Left cardiac atrium (tissue), 4 donors: ENCODE data around the gene BRPF1. TPM values are rescaled to one million over a fixed set of nuclear protein-coding genes. Genes with fewer than 3 reads are reported as not detected.

Source experiments
- ATAC-seq, 2 donors: fragments of 200-7000 bp; cut with Tn5 transposase; one replicate each; pipeline ENCODE4 v1.9.1; 2020; ENCODE audit warnings: mild to moderate bottlenecking in 2 of 2, moderate library complexity in 2 of 2
- DNase-seq: peaks from one replicate; pipeline ENCODE4 v3.0.0-alpha.2; 2020
- intact Hi-C, 2 donors: fragments of 100-400 bp; cut with DNase I; formaldehyde crosslinking; loops; one replicate each; pipeline versions ENCODE4 v1.14.1 to v1.15.1; 2022 to 2023
- long read RNA-seq: library from polyadenylated mRNA; unstranded; transcript quantifications from one replicate; pipeline ENCODE4 v2.0.0, GENCODE V29; 2021
- total RNA-seq, 2 donors: library from RNA; stranded (reverse); fragmentation: NEBNext Ultra II Directional; extraction: Animal tissue kit (Norgen Biotek cat#: 25700); gene quantifications; one replicate each; pipeline ENCODE4 v1.2.1, GENCODE V29; 2021
- donor health status: DM: no; HTN: yes; CAD: no.
- donor health status: DM: no; HTN: yes; CAD: no; lungs with severe emphysema.
- donor health status: DM: yes; HTN: yes; CAD: no.
- donor health status: Dilated cardiomyopathy.

The BRPF1 gene, protein sequence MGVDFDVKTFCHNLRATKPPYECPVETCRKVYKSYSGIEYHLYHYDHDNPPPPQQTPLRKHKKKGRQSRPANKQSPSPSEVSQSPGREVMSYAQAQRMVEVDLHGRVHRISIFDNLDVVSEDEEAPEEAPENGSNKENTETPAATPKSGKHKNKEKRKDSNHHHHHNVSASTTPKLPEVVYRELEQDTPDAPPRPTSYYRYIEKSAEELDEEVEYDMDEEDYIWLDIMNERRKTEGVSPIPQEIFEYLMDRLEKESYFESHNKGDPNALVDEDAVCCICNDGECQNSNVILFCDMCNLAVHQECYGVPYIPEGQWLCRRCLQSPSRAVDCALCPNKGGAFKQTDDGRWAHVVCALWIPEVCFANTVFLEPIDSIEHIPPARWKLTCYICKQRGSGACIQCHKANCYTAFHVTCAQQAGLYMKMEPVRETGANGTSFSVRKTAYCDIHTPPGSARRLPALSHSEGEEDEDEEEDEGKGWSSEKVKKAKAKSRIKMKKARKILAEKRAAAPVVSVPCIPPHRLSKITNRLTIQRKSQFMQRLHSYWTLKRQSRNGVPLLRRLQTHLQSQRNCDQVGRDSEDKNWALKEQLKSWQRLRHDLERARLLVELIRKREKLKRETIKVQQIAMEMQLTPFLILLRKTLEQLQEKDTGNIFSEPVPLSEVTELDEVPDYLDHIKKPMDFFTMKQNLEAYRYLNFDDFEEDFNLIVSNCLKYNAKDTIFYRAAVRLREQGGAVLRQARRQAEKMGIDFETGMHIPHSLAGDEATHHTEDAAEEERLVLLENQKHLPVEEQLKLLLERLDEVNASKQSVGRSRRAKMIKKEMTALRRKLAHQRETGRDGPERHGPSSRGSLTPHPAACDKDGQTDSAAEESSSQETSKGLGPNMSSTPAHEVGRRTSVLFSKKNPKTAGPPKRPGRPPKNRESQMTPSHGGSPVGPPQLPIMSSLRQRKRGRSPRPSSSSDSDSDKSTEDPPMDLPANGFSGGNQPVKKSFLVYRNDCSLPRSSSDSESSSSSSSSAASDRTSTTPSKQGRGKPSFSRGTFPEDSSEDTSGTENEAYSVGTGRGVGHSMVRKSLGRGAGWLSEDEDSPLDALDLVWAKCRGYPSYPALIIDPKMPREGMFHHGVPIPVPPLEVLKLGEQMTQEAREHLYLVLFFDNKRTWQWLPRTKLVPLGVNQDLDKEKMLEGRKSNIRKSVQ (N-terminal part only)
- 10 to 100 TPM; 10.2 to 14.6 TPM for total RNA-seq
- long read RNA-seq, full-length matches to known transcripts, result 4 of 14 reads
- long read RNA-seq, partial matches to known transcripts, result 5 of 14 reads
- long read RNA-seq, other reads (novel, unspliced or antisense), result 5 of 14 reads

DNA sequence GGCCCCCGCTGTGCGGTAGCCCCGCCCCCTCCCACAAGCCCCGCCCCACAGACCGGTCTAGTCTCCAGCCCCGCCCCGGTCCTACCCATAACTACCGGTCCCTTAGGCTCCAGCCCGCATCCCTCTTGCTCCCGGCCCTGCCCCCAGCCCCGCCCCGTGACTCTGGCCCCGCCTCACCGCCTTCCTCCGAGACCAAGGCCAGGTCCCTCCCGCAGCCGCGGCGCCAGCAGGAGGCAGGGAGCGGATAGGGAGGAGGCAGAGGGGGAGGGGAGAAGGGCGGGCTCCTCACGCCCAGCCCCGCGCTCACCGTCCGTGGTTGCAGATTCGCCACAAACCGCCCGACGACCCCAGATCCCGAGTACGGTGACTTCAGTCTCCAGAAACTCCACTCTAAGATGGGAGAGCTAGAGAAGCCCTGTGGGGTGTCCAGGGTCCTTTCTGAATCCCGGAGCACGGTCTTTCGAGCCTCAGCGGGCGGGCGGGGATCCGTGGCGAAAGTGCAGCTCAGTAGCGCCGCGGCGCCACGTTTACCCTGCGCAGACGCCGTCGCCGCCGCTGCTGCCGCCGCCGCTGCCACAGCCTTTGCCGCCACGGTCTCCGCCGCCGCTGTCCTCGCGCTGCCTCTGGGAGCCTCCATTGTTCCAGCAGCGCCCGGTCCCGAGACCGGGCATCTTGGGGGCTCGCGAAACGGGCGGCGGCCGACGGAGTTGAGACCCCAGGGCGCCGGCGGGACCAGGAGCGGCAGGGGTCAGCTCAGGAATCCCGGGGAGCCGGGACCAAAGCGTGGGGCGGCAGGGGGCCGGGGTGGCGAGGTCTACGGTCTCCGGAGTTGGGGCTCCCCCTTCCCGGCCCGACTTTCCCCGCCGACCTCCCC is at the start of gene BRPF1:
Gene BRPF1 (plus strand): TSS at position 530 of the 874 bp plus-strand sequence. CDS start 2,406 bp downstream, outside the sequence.
- intact Hi-C loops, result loop anchor here (2.0 to 10.0 kb wide), 3 partner anchors 17 to 227 kb away; partner anchors contain the start of gene OGG1 (in 1 of the 2)
- ATAC-seq (peak; percentile 98 to 99), DNase-seq (peak; percentile 100)

DNA sequence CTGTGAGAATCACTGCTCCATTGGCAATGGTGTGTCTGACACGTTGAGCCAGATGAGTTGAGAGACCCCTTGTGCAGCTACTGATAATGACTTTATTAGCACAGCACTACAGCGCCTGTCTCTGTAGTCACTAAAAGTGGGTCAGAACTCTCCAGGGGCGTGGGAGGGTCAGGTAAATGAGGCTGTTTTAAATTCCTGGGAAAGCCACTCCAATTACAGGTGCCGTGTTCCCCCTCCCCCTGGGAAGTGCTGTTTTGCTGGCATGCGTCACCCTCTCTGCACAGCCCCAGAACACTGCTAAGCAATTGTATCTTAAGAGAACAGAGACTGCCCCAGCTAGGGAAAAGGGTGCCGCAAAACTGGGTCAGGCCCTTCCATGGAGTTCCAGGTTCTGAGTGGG is 49.4 kb upstream of the BRPF1 start:
- no peak for ATAC-seq

DNA sequence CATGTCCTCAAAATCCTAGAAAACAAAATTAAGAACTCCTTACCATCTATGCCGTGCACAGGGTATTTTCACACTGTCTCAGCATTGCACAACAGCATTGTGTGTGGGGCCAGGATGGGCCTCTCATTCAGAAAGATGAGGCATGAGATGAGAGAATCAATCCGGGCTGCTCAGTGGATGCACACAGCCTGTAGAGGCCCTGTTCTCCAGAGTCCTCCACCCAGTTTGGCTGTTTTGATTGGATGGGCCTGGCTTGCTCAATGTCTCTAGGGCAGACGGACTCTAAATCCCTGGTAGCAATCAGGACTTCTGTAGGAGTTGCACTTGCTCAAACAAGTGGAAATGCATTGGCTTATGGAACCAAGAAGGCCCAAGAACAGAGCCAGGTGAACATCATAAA is 48.1 kb upstream of the BRPF1 start:
- ATAC-seq, result no peak
- intact Hi-C loops, result no loop called here
- no peak for DNase-seq

More for the DNA sequence above, 49.4 kb upstream of the BRPF1 start:
- intact Hi-C loops, result no loop called here
- DNase-seq, result no peak

DNA sequence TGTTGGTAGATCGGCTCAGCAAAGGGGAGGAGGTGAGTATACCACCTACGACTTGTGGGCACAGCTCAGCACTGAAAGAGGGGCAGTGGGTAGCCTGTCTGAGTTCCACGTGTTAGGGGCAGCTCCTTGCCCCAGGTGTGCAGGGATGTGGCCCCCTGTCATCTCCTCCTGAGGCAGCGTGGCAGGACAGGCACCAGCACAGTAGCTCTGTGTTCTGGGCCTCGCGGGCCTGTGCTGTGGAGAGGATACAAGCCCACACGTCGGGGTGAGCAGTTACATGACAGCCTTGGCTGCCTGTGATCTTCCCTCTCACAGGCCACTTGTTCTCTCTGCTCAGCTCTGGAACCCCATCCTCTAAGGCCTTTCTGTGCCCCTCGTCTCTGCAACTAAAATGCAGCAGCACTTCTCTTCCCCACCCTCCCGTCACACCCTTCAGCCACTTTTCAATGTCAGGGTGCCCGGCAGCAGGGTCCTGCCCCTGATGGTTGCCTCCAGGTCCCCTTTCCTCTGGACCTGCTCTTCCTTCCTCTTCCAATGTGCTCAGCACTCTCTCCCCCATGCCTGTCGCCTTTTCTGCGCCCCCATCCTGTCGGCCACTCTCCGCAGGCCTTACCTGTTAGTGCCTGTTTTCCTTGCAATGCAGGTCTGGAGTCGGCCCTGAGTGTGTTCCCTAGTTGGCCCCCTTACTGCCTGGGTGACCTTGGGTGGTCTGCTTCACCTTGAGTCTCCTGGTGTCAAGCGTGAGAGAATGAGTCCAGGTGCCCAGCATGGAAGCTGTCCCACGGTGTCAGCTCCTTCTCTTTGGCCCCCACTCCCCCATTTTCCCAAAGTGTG is 46.1 kb upstream of the BRPF1 start:
- DNase-seq (no peak), ATAC-seq (no peak)
- intact Hi-C loops, result no loop called here

DNA sequence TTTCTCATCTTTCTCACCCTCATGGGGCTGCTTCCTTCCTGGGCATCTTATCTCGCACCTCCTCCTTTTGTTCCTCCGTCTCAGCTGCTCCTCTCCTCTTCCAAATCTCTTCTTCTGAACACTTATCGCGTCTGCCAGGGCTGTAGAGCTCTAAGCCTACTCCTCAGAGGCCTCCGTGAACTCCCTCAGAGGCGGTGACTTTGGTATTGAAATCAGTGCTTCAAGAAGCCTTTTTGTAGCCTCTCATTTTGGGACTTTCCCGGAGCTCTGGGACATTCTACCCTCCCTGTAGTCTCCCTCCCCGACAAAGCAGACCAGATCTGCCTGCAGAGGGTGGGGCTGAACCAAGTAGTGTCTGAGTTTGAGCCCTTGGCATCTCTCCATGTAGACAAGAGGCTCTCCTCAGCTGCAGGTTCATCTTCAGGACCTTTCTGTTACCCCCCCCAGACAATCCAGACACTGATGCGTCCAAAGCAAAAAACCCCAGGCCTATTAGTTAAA is 45.4 kb upstream of the BRPF1 start:
- intact Hi-C loops, result no loop called here
- DNase-seq (no peak), ATAC-seq (no peak)

DNA sequence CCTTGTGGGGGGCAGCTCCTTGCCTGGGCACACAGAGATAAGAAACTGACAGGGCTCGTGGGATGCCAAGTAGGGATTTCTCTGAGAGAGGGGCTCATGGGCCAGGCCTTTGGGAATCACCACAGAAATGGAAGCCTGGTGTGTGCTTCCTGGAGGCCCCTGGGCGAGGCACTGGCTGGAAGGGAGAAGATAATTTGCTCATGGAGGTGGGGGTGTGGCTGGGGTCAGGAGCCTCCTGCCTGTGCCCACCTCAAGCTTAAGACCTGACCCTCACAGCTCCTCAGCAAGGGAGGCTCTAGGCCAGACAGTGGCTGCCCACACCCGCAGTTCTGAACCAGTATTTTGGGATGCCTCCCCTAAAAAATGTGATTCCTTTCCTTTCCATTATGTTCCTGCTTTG is 44.8 kb upstream of the BRPF1 start:
- no peak for ATAC-seq
- intact Hi-C loops, result no loop called here

DNA sequence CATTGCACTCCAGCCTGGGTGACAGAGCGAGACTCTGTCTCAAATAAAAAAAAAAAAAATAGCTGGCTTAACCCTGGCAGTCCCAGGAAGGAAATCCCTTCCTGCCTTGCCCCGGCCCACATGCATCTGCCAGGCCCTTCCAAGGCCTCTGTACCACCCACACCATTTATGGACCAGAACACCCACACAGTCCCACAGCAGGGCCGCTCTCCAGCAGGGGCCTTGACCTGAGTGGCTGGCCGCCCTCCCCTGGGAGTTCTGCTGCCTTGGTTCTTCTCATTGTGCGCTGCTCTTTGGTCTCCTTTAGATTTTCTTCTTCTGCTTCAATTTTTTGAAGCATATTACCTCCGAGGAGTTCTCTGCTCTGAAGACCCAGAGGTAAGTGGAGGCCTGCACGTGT is 44.0 kb upstream of the BRPF1 start:
- no peak for ATAC-seq
- no peak for DNase-seq
- intact Hi-C loops, result no loop called here

More for the DNA sequence above, 44.8 kb upstream of the BRPF1 start:
- no peak for DNase-seq

DNA sequence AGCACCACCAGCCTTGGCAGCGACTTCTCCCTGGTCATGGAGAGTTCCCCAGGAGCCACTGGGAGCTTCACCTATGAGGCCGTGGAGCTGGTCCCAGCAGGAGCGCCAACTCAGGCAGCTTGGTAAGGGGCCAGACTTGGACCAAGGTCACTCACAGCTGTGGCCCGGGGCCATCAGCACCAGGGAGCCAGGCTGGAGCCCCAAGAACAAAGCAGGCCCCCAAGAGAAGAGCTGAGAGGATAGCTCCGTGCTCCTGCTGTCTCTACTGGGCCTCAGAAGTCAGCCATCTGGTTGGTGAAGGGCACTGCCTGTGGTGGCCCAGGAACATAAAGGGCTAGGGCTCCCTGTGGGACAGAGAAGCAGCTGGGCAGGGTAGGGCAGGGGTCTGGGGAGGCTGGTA is 42.6 kb upstream of the BRPF1 start:
- DNase-seq (no peak), ATAC-seq (no peak)
- intact Hi-C loops, result no loop called here

DNA sequence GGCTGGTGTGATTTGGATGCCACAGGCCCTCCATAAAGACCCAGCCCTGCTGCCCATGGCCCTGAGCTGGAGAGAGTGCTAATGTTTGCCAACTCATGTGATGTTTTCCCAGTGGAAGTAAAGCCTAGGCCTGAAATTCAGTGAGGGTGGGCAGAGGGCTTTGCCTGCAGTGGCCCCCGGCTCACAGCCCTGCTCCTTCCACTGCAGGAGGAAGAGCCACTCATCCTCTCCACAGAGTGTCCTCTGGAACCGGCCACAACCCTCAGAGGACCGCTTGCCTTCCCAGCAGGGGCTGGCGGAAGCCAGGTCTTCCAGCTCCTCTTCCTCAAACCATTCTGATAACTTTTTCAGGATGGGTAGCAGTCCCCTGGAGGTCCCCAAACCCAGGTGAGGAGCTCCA is 41.8 kb upstream of the BRPF1 start:
- intact Hi-C loops, result no loop called here
- no peak for ATAC-seq
- no peak for DNase-seq

DNA sequence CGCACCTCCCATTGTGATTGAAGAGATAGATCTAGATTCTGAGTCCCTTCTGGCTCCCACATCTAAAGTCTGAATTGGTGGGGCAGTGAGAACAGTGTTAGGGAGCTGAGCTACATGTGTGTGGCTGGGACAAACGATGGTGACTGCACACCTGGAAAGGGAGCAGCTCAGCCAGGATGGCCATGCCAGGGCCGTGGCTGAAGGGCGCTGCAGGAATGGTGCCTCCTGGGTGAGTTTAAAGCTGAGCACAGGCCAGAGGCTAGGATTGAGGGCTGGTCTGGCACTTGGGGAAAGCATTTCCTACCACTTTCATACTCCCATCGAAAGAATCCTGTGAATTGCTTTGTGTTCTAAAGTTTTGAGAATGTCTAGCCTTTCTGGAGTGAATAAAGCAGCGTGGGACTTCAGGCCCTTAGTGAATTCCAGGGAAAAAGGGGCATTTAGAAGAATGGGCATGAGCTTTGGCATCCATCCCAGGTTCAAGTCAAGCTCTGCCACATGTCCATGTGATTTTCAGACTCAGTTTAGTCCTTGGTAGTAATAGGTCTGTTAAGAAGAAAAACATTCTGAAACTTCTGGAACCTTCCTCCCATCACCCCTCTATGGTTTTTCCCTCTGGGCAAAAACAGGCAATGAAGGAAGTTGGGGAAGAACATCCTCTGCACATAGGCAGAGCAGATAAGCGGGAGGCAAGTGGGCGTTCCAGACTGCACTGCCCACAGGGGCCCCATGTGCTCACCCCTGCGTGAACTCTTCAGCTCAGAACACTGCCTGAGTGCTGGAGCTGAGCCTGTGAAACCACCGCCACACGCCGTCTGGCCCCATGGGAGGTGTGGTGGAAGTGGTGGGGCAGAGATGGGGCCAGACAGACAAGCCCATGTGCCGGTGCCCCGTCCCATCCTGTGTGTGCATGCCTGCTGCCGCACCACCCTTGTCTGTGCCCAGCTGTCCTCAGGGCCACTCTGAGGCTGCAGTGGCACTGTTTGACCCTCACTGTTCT is 40.8 kb upstream of the BRPF1 start:
- intact Hi-C loops, result no loop called here
- DNase-seq, result peak; percentile 51

DNA sequence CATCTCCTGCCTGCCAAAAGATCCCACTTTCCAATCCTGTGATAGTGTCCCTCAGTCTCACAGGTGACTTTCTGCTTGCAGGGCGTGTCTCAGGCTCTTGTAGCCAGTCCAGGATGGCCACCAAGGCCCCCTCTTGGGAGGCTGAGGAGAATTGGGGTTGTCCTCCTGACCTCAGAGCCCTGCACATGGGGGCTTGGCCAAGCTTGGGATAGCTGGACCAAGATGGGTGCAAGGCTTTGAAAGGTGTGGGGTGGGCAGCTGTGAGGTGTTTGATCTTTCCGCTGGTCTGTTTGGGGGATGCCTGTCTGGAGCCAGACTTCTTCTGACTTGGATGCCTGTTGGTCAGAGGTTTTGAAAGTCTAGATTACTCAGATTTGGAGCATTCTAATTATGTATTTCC is 39.9 kb upstream of the BRPF1 start:
- no peak for ATAC-seq
- intact Hi-C loops, result no loop called here
- no peak for DNase-seq

More for the DNA sequence above, 40.8 kb upstream of the BRPF1 start:
- ATAC-seq, result peak; percentile 69 to 74

DNA sequence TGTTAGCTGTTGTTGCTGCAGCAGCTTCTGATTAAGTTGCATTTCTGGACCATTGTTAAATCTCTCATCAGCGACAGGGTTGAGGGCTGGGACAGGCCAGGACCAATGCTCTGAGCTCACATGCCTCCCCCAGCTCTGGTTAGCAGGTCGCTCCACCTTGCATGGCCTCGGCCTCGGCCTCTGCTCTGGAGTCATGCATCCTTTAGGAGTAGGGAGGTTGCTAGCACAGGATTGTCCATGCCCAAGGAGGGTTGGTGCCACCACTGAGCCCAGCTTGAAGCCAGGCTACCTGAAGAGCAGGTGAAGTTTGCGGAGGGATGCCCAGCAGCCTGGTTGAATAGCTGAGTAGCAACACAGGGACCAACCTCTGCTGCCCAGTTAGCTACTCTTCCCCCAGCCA is 39.1 kb upstream of the BRPF1 start:
- DNase-seq (no peak), ATAC-seq (no peak)
- intact Hi-C loops, result no loop called here

DNA sequence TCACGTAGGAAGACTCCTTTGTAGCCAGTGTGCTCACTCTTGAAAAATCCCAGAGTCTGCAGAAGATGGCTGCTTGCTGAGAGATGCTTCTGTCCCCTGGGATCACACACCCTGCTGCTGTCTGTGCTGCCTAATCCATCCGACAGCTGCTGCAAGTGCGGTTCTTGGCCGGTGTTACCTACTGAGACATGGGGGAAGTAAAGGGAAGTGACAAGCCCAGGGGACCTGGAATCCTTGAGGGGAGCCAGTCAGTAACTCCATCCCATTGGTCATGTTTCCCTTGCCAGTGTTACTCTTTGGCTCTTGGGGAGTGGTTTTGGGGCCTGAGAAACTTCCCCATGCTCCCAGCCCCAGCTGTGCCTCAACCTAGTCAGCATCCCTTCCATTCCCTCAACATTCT is 36.2 kb upstream of the BRPF1 start:
- DNase-seq (no peak), ATAC-seq (no peak)
- intact Hi-C loops, result no loop called here

DNA sequence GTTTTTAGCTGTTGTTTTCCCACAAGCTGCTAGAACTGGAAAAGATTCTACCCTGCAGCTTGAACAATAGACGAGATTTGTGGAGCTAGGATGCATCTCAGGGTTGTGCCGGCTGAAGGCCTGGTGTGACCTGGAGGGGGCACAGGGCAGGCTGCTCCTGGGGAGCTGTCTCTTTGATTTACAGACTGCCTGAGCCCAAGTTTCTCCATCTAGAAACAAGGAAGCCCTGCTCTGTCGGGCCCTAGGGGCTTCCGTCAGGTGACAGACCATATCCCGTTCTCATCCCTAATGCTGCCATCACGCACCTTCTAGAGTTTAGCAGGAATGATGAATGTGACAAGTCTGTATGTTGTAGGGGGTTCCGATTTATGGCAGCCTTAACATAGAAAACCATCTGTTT is 35.8 kb upstream of the BRPF1 start:
- intact Hi-C loops, result no loop called here
- DNase-seq (no peak), ATAC-seq (no peak)

DNA sequence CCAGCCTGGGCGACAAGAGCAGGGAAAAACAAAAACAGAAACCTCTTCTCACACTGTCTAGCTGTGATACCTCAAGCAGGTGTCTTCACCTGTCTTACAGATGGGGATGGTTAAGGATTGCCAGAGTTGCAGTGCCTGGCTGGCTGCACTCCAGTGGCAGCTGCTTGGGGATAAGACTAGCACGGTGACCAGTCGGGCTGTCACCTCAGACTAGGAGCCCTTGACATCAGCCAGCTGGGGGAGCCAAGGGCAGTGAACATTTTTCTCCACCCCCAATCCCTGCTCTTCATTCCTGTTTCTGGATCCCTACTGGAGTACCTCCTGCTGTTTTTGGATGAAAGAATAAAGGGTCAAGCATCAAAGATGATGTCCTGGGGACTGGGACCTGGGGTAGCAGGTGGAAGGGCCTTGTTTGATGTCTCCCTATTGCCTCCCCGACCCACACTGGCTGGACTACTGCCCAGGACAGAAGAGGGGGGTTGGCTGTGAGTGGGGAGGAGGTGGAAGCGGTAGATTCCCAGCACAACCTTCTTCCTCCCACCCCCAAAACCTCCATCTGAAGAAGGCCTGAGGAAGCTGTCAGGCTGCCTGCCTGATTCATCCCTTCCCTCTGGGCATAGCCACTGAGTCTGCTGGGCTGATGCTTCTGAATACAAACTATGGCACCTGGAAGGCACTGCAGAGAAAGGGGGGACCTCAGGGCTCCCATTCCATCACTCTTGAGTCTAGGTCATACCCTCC is 34.9 kb upstream of the BRPF1 start:
- DNase-seq (no peak), ATAC-seq (peak; percentile 17 to 57)
- intact Hi-C loops, result no loop called here
